NT2/D1 (cell line): ENCODE data around the gene CABLES2.
A peak's percentile ranks its signal among the peaks of the same experiment; 100 is the strongest.

Source experiments
- DNase-seq: peaks from one replicate; pipeline ENCODE4 v3.0.0-alpha.2; 2011; ENCODE audit warnings: low read depth, low spot score
- H3K27me3 ChIP-seq: 2 replicates; pipeline ENCODE4 v1.6.0; 2011; ENCODE audit warnings: mild to moderate bottlenecking; ENCODE audit not compliant: insufficient read length, insufficient read depth
- H3K36me3 ChIP-seq: 2 replicates; pipeline ENCODE4 v1.6.1; 2011; ENCODE audit warnings: mild to moderate bottlenecking, low read length, mixed read lengths; ENCODE audit not compliant: insufficient read depth, insufficient read length
- H3K4me1 ChIP-seq: 2 replicates; pipeline ENCODE4 v1.5.1; 2011; ENCODE audit not compliant: insufficient read depth, insufficient read length
- H3K4me3 ChIP-seq: 2 replicates; pipeline ENCODE4 v1.5.1; 2011; ENCODE audit warnings: low read depth; ENCODE audit not compliant: insufficient read length
- H3K9ac ChIP-seq: 2 replicates; pipeline ENCODE4 v1.6.0; 2011; ENCODE audit warnings: low read depth; ENCODE audit not compliant: insufficient read length
- H3K9me3 ChIP-seq: 2 replicates; pipeline ENCODE4 v1.5.1; 2011; ENCODE audit warnings: mild to moderate bottlenecking, low read length; ENCODE audit not compliant: insufficient read depth
- SUZ12 ChIP-seq: IDR thresholded peaks from 2 replicates; pipeline ENCODE4 v1.6.1; 2011; ENCODE audit not compliant: insufficient read length, insufficient read depth; ENCODE audit errors: extremely low read depth
- YY1 ChIP-seq: IDR thresholded peaks from 2 replicates; pipeline ENCODE4 v1.6.1; 2011; ENCODE audit not compliant: insufficient read length, insufficient read depth
- ZNF274 ChIP-seq: IDR thresholded peaks from 2 replicates; pipeline ENCODE4 v1.6.1; 2011; ENCODE audit warnings: mild to moderate bottlenecking, low read depth, low read length

CABLES2 gene

DNA sequence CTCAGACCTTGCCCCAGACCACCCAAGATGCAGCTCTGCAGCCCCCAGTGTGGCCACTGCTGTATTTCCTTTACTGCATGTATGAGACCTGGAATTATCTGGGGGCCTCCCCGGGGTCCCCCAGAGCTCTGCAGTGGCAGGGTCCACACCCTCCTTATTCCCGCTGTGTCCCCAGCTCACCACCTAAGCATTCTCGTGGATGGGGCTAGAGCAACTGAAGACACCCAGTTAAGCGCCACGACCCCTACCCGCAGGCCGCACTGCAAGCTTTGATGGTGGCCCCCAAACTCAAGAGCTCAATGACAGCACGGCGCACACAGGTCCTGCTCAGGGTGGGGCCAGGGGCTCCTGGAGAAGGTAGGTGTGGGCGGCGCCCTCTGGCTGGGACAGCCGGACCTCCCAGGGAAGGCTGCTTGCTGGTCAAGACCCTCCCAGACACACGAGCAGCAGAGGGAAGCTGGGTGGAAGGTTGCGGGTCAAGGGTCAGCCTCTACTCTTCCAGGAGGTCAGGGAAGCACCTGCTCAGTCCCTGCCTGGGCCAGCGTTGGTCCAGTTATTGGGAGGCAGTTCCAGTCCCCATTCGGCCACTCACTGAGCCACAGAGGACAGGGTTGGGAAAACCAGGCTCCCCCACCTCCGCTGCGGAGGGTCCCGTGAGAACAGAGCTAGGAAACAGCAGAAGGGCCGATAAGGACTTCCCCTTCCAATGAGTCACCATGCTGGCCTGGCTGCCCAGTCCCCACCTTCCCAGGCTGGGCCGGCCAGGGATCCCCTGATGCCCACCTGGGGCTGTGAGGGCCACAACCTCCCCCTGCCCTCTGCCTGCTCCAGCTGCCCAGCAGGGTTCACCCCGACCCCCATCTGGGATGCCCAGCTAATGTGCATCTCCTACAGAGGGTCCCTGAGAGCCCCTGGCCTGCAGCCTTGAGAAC is 42.9 kb downstream of the CABLES2 start:
- DNase-seq, result no peak
- Histone ChIP-seq H3K9me3 (no peaks in the 10 kb centered on the region), H3K4me1 (peaks cover 62% of the 10 kb centered on the region), H3K9ac (peak overlapping the region; percentile 67), H3K27me3 (no peaks in the 10 kb centered on the region), H3K4me3 (no peak overlapping the region), H3K36me3 (peaks cover 53% of the 10 kb centered on the region)
- TF ChIP-seq YY1 (no peak), ZNF274 (no peak), SUZ12 (no peak)

DNA sequence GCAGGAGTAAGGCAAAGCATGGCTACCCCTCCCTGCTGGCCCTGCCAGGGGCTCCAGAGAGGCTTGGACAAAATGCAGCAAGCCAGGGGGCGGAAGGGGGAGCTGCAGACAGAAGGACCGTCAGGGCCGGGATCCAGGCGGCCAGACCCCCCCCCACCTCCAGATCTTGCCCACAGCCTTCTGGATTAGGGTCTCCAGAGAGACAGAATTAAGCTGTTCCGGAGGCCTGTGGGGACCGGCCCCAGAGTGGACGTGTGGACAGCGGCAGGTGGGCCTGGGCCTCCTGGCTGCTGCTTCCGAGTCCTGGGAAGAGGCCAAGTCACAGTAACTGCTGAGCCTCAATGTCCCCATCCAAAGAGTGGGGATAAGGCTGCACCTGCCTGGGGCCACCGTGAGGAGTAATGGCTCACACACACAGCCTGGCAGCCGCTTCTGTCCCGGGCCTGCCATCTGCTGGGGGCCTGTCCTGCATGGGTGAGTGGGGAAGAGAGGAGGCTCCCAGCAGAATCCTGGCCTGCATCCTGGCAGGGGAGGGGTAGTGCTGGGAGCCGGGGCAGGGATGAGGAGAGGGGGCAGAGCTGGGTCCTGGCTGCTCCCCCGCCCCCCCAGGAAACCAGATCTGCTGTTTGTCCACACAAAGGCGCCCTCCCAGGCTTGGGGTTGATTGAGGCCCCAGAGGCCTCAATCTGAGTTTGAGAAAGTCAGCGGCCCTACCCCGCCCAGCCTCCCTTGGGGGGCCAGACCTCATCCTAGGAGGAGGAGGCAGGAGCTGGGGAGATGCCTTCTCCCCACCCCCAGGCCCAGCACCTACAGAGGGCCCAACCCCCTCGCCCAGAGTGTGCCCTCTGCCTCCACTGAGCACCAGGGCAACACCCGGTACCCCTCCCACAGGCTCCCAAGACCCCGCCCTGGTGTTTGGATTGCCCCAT is 43.8 kb downstream of the CABLES2 start:
- Histone ChIP-seq H3K9ac (peak overlapping the region; percentile 51), H3K4me3 (no peak overlapping the region), H3K9me3 (no peaks in the 10 kb centered on the region), H3K27me3 (no peaks in the 10 kb centered on the region), H3K4me1 (peaks cover 68% of the 10 kb centered on the region), H3K36me3 (peaks cover 62% of the 10 kb centered on the region)
- TF ChIP-seq SUZ12 (no peak), YY1 (no peak), ZNF274 (no peak)
- DNase-seq, result no peak

DNA sequence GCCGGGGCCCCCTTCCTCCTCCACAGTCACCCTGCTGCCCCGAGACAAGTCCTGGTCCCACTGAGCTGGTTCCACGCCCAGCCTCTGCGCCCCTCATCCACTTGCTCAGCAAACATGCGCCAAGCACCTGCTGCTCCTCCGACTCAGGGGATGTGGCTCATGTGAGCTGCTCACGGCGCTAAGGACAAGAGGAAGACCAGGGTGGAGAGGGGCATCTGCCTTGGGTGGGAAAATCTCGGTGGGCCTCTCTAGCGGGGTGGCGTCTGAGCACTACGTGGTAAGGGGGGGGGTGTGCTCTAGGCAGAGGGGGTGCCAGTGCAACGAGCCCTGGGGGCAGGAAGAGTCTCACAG is 44.5 kb downstream of the CABLES2 start:
- Histone ChIP-seq H3K4me1 (peaks cover 64% of the 10 kb centered on the region), H3K27me3 (no peaks in the 10 kb centered on the region), H3K9ac (peak overlapping the region; percentile 51), H3K4me3 (no peak overlapping the region), H3K36me3 (peaks cover 68% of the 10 kb centered on the region), H3K9me3 (no peaks in the 10 kb centered on the region)
- TF ChIP-seq YY1, result no peak
- TF ChIP-seq ZNF274, result no peak
- TF ChIP-seq SUZ12, result no peak
- no peak for DNase-seq

DNA sequence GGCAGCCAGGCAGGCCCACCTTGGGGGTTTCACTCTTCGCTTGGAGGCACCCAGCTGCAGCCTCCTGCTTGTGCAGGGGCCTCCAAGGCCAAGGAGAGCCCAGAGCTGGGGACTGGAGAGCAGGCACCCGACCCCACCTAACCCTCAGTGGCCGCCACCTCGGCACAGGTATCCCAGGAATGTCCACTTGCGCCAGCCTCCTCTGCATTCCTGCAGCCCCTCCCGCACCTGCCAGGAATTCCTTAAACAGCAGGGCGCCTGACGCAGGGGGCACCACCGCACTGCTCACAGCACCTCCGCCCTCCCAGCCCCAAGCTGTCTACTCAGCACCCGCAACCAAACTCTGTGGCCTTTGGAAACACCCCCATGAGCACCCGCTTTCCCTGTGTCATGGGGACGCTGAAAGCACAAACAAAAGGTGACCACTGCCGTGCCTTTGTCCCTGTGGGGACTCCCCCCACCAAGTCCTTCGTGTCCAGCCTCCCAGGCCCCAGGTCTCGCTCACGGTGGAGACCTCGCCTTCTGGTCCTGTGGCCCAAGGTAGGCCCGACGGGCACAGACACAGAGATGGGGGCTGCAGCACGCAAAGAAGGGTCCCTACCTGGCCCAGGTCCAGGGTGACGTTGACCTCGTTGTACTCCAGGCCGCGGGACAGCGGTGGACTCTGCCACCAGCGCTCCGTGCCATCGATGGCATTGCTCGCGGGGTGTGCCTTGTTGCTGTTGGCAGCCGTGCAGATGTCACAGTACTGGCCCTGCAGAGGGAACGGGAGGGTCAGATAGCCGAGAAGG is 45.1 kb downstream of the CABLES2 start:
- TF ChIP-seq YY1 (no peak), ZNF274 (no peak)
- Histone ChIP-seq H3K9ac (peak overlapping the region; percentile 81), H3K4me3 (no peak overlapping the region)

DNA sequence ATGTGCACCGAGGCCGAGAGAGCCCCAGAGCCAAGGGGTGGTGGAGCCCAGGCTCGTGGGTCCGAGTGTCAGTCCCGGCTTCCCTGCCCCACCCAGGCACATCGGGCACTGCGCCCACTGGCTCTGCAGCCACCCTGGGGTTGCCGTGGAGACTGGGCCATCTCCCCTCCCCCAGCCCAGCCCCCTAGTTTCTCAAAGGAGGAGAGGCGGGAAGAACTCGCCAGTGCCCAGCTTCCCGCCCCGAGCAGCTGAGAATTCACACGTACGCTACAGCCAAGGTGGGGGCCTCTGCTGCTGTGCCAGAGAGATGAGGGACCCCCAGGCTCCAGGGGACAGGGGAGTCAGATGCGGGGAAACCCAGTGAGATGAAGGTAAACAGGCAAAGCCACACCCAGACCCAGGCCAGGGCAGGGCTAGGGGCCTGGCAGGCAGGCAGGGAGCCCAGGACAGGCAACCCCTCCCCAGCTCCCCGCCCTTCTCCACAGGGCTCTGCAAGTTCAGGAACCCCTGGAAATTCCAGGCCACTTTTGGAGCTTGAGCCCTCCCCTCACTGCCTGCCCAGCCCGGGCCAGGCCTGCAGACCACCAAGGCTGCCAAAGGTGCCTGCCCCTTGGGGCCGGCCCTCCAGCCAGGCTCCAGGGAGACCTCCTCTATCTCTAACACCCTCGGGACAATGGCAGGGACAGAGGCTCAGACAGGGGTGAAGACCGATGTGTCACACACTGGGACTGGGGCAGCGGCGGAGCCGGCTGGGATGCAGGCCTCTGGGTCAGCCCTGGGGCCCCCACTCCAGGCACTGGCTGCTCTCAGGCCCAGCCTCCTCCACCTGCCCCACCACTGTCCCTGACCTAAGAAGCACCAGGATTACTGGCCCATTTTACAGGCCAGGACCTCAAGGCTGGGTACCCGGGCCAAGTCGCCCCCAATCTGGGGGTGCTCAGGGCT is 46.0 kb downstream of the CABLES2 start:
- no peaks in the 10 kb centered on the region for H3K9me3 ChIP-seq
- DNase-seq, result no peak
- TF ChIP-seq ZNF274, result no peak
- no peak for TF ChIP-seq SUZ12
- TF ChIP-seq YY1, result no peak
- peaks cover 70% of the 10 kb centered on the region for H3K4me1 ChIP-seq
- peak overlapping the region; percentile 81 for H3K9ac ChIP-seq
- H3K27me3 ChIP-seq, result no peaks in the 10 kb centered on the region
- H3K4me3 ChIP-seq, result peak overlapping the region; percentile 11
- H3K36me3 ChIP-seq, result peaks cover 79% of the 10 kb centered on the region

More for the DNA sequence above, 45.1 kb downstream of the CABLES2 start:
- Histone ChIP-seq H3K27me3 (no peaks in the 10 kb centered on the region), H3K9me3 (no peaks in the 10 kb centered on the region), H3K4me1 (peaks cover 65% of the 10 kb centered on the region), H3K36me3 (peaks cover 72% of the 10 kb centered on the region)
- no peak for DNase-seq

DNA sequence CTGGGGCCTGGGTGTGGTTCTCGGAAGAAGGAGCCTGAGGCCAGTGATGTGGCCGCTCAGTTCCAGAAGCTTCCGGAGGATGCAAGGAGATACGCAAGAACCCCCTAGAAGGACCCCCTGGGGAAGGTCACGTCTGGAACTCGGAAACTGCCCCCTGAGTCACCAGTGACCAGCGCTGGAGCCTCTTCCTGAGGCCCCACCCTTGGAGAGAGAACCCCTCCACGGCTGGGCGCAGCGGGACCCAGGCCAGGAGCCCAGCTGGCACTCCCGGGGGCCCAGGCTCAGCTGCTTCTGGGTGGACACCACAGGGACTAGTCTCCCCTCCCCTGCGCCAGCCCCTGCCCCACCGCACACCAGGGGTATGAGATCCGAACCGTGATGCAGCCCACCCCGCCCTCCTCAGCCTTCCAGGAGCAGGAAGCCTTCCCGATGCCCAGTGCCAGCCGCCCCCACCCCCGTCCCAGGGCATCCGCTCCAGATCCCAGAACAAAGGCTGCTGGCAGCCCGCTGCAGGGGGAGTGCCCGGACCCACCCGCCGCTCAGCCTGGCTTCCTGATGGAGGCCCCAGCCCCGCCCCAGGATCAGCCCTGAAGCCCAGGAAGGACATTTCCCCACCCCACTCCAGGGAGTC is 47.5 kb downstream of the CABLES2 start:
- peaks cover 68% of the 10 kb centered on the region for H3K36me3 ChIP-seq
- peaks cover 72% of the 10 kb centered on the region for H3K4me1 ChIP-seq
- H3K27me3 ChIP-seq, result no peaks in the 10 kb centered on the region
- peak overlapping the region; percentile 28 for H3K9ac ChIP-seq
- H3K9me3 ChIP-seq, result no peaks in the 10 kb centered on the region
- TF ChIP-seq ZNF274, result no peak
- TF ChIP-seq YY1, result no peak
- no peak for TF ChIP-seq SUZ12
- no peak for DNase-seq
- H3K4me3 ChIP-seq, result no peak overlapping the region
